Measurements from ENCODE around the gene SEMA4C.

Gene SEMA4C

GRCh38 chr2:96831679-96832078 lies 38.2 kb downstream of the SEMA4C start:
- intact Hi-C loops (cut with DNase I), result no loop called here
- DNase-seq, result peak in 1 of 10 donors; percentile 46

- intact Hi-C loops (cut with DNase I), result no loop called here
- no peak for DNase-seq
Measured at GRCh38 chr2:96830044-96830562, 39.8 kb downstream of the SEMA4C start.

GRCh38 chr2:96828874-96829273 lies 41.0 kb downstream of the SEMA4C start:
- intact Hi-C loops (cut with DNase I), result no loop called here
- peak in 2 of 10 donors; percentile 13 to 70 for DNase-seq

- intact Hi-C loops (cut with DNase I), result no loop called here
- DNase-seq, result peak in 1 of 10 donors; percentile 46
Measured at GRCh38 chr2:96828436-96828835, 41.4 kb downstream of the SEMA4C start.

- intact Hi-C loops (cut with DNase I), result no loop called here
- peak in 3 of 10 donors; percentile 39 to 79 (median 45) for DNase-seq
Measured at GRCh38 chr2:96826546-96827278, 43.2 kb downstream of the SEMA4C start.

GRCh38 chr2:96825057-96825456 lies 44.8 kb downstream of the SEMA4C start:
- intact Hi-C loops (cut with DNase I), result no loop called here
- DNase-seq, result peak in 3 of 10 donors; percentile 31 to 77 (median 71)

- DNase-seq, result peak in 2 of 10 donors; percentile 26 to 52
- intact Hi-C loops (cut with DNase I), result no loop called here
Measured at GRCh38 chr2:96824079-96824870, 45.6 kb downstream of the SEMA4C start.

- DNase-seq, result peak in 2 of 10 donors; percentile 35 to 52
- intact Hi-C loops (cut with DNase I), result no loop called here
Measured at GRCh38 chr2:96823198-96823597, 46.7 kb downstream of the SEMA4C start.

- DNase-seq, result peak in 2 of 10 donors; percentile 62 to 63
- intact Hi-C loops (cut with DNase I), result no loop called here
Measured at GRCh38 chr2:96822786-96823185, 47.1 kb downstream of the SEMA4C start.

GRCh38 chr2:96821113-96821675 lies 48.7 kb downstream of the SEMA4C start:
- intact Hi-C loops (cut with DNase I), result no loop called here
- DNase-seq, result peak in 1 of 10 donors; percentile 36

- peak in 2 of 10 donors; percentile 56 to 71 for DNase-seq
- intact Hi-C loops (cut with DNase I), result no loop called here
Measured at GRCh38 chr2:96819876-96820511, 49.9 kb downstream of the SEMA4C start.

GRCh38 chr2:96819128-96819875 lies 50.6 kb downstream of the SEMA4C start:
- peak in 2 of 10 donors; percentile 66 to 69 for DNase-seq
- intact Hi-C loops (cut with DNase I), result no loop called here

- peak in 1 of 10 donors; percentile 35 for DNase-seq
- intact Hi-C loops (cut with DNase I), result loop anchor here (2.0 kb wide), 1 partner anchor 143 kb away; no protein-coding TSS in a partner anchor
Measured at GRCh38 chr2:96817882-96818281, 52.0 kb downstream of the SEMA4C start.

GRCh38 chr2:96816836-96817702 lies 52.8 kb downstream of the SEMA4C start:
- DNase-seq, result peak in 3 of 10 donors; percentile 69 to 80 (median 78)
- intact Hi-C loops (cut with DNase I), result loop anchor here (1.0 to 2.0 kb wide), 3 partner anchors 40 to 144 kb away; no protein-coding TSS in a partner anchor

- DNase-seq, result peak; percentile 93 to 100 (median 97)
Measured at GRCh38 chr2:96816127-96816835, 53.6 kb downstream of the SEMA4C start, which contains the start of gene CNNM3. Gene CNNM3, plus strand, starts transcription at chr2:96816268. Its CDS starts 10 bp downstream, at chr2:96816278.

GRCh38 chr2:96815326-96816126 lies 54.4 kb downstream of the SEMA4C start:
- peak in 1 of 10 donors; percentile 84 for DNase-seq
- intact Hi-C loops (cut with DNase I), result loop anchor here (1.0 to 2.0 kb wide), 3 partner anchors 42 to 145 kb away; no protein-coding TSS in a partner anchor

More at GRCh38 chr2:96816127-96816835, 53.6 kb downstream of the SEMA4C start, which contains the start of gene CNNM3:
- intact Hi-C loops (cut with DNase I), result loop anchor here (1.0 to 2.0 kb wide), 3 partner anchors 41 to 145 kb away; no protein-coding TSS in a partner anchor

GRCh38 chr2:96813656-96814055 lies 56.2 kb downstream of the SEMA4C start:
- intact Hi-C loops (cut with DNase I), result no loop called here

More at GRCh38 chr2:96813656-96814055, 56.2 kb downstream of the SEMA4C start:
- no peak for DNase-seq
